ENCODE measurements around the gene CR1. TPM values are rescaled to one million over a fixed set of nuclear protein-coding genes. Genes with fewer than 3 reads are reported as not detected.

CR1 gene
- total and polyA plus RNA-seq, 9 of the 15 experiments (the other 6 are each of a cell fraction or from before 2014, with no cell fraction given), result 0.07 to 0.47 (median 0.18) TPM

DNA sequence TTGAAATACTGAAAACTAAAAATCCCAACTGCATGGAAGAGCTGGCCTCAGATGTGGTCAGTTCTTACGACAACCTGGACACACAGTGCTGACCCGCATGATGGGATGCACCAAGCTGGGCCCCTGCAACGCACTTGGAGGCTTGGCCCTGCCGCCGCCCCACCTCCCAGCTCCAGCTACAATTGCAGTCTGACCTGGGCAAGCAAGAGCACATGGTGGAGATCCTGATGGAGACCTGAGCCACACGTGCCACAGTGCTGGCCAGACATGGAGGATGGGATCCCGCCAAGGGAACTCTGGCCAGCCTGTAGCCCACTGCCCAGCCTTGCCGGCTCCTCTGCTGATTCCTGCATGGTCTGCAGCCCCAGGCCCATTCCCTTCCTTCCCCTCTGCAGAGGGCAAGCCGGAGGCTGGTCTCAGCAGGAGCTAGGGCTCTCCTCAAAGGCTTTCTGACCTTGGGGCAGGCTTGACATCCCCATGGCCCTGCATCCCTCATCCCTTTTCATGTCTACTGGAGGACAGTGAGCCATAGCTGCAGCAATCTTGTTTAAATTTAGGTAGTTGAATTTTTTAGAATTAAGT is 163.0 kb downstream of the CR1 start:
- no peaks in the 10 kb centered on the region; the same call in 1 of the 2 replicates for H3K9me3 ChIP-seq (replicated peaks; ENCODE audit: control insufficient read depth, insufficient read depth, low read depth, low read length)
- H3K4me3 ChIP-seq, result no peak overlapping the region
- H3K4me1 ChIP-seq (replicated peaks in 1 of 2; ENCODE audit: control insufficient read depth in 2 of 2, insufficient read depth in 2 of 2, low read length in 2 of 2), result peaks cover 0 to 11% of the 10 kb centered on the region in 2 experiments; a peak in 2 of 5 replicates
- H3K4me2 ChIP-seq (ENCODE audit: insufficient read depth, low read length), result no peak overlapping the region
- H3K27me3 ChIP-seq (ENCODE audit: control insufficient read depth in 2 of 2, insufficient read depth in 2 of 2, low read length in 2 of 2), result no peaks in the 10 kb centered on the region
- CTCF ChIA-PET (ENCODE audit: low intra/inter-chr PET ratio), result no interaction called here
- no peak overlapping the region for H2AFZ ChIP-seq (ENCODE audit: low read depth, low read length)
- BruUV-seq (replicated peaks), result no TSS peak
- peak; percentile 67 for ATAC-seq
- H4K20me1 ChIP-seq (replicated peaks; ENCODE audit: control insufficient read depth, insufficient read depth, low read length), result no peaks in the 10 kb centered on the region
- no peak for DNase-seq (ENCODE audit: extremely low read depth in 1 of 4, low spot score in 3 of 4)
- H3K79me2 ChIP-seq (ENCODE audit: control insufficient read depth, insufficient read depth, low read length), result peaks cover 67% of the 10 kb centered on the region
- in situ Hi-C loops (cut with MboI) (no loop called here), intact Hi-C loops (cut with micrococcal nuclease) (no loop called here)
- peaks cover 8% of the 10 kb centered on the region; the same call in 2 of the 3 replicates for H3K36me3 ChIP-seq (ENCODE audit: control insufficient read depth, insufficient read depth, low read length)
- H3K9me1 ChIP-seq (ENCODE audit: control insufficient read depth, insufficient read depth, low read length), result no peaks in the 10 kb centered on the region
- POLR2A ChIA-PET, result interaction anchor here (0.6 to 2.1 kb wide), 8 partner anchors 10 to 267 kb away, joined by 3 to 21 read pairs (median 4); no protein-coding TSS in a partner anchor
- peak overlapping the region in 1 of 2 experiments; percentile 49; a peak in 1 of 4 replicates for H3K9ac ChIP-seq (ENCODE audit: insufficient read depth in 1 of 2, low read depth in 2 of 2, low read length in 2 of 2)
- no peak overlapping the region for H3K27ac ChIP-seq (ENCODE audit: extremely low read depth, low read depth, low read length)
- no peak for FAIRE-seq
- 85% methylated on average over 9 of the region's 9 CpGs for WGBS (ENCODE audit: insufficient coverage, low coverage, missing lambda C conversion rate)
- TF ChIP-seq RBM34 (IDR thresholded peaks at IDR 0.05; ENCODE audit: borderline replicate concordance, insufficient read depth, low read length), result no peak
- TF ChIP-seq, protein P1, sequence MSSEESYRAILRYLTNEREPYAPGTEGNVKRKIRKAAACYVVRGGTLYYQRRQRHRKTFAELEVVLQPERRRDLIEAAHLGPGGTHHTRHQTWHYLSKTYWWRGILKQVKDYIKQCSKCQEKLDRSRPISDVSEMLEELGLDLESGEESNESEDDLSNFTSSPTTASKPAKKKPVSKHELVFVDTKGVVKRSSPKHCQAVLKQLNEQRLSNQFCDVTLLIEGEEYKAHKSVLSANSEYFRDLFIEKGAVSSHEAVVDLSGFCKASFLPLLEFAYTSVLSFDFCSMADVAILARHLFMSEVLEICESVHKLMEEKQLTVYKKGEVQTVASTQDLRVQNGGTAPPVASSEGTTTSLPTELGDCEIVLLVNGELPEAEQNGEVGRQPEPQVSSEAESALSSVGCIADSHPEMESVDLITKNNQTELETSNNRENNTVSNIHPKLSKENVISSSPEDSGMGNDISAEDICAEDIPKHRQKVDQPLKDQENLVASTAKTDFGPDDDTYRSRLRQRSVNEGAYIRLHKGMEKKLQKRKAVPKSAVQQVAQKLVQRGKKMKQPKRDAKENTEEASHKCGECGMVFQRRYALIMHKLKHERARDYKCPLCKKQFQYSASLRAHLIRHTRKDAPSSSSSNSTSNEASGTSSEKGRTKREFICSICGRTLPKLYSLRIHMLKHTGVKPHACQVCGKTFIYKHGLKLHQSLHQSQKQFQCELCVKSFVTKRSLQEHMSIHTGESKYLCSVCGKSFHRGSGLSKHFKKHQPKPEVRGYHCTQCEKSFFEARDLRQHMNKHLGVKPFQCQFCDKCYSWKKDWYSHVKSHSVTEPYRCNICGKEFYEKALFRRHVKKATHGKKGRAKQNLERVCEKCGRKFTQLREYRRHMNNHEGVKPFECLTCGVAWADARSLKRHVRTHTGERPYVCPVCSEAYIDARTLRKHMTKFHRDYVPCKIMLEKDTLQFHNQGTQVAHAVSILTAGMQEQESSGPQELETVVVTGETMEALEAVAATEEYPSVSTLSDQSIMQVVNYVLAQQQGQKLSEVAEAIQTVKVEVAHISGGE (CRISPR knock-in tag; IDR thresholded peaks at IDR 0.05), result no peak
- TF ChIP-seq, protein P2, sequence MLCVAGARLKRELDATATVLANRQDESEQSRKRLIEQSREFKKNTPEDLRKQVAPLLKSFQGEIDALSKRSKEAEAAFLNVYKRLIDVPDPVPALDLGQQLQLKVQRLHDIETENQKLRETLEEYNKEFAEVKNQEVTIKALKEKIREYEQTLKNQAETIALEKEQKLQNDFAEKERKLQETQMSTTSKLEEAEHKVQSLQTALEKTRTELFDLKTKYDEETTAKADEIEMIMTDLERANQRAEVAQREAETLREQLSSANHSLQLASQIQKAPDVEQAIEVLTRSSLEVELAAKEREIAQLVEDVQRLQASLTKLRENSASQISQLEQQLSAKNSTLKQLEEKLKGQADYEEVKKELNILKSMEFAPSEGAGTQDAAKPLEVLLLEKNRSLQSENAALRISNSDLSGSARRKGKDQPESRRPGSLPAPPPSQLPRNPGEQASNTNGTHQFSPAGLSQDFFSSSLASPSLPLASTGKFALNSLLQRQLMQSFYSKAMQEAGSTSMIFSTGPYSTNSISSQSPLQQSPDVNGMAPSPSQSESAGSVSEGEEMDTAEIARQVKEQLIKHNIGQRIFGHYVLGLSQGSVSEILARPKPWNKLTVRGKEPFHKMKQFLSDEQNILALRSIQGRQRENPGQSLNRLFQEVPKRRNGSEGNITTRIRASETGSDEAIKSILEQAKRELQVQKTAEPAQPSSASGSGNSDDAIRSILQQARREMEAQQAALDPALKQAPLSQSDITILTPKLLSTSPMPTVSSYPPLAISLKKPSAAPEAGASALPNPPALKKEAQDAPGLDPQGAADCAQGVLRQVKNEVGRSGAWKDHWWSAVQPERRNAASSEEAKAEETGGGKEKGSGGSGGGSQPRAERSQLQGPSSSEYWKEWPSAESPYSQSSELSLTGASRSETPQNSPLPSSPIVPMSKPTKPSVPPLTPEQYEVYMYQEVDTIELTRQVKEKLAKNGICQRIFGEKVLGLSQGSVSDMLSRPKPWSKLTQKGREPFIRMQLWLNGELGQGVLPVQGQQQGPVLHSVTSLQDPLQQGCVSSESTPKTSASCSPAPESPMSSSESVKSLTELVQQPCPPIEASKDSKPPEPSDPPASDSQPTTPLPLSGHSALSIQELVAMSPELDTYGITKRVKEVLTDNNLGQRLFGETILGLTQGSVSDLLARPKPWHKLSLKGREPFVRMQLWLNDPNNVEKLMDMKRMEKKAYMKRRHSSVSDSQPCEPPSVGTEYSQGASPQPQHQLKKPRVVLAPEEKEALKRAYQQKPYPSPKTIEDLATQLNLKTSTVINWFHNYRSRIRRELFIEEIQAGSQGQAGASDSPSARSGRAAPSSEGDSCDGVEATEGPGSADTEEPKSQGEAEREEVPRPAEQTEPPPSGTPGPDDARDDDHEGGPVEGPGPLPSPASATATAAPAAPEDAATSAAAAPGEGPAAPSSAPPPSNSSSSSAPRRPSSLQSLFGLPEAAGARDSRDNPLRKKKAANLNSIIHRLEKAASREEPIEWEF (CRISPR knock-in tag; IDR thresholded peaks at IDR 0.05), result no peak
- TF ChIP-seq, protein P3, sequence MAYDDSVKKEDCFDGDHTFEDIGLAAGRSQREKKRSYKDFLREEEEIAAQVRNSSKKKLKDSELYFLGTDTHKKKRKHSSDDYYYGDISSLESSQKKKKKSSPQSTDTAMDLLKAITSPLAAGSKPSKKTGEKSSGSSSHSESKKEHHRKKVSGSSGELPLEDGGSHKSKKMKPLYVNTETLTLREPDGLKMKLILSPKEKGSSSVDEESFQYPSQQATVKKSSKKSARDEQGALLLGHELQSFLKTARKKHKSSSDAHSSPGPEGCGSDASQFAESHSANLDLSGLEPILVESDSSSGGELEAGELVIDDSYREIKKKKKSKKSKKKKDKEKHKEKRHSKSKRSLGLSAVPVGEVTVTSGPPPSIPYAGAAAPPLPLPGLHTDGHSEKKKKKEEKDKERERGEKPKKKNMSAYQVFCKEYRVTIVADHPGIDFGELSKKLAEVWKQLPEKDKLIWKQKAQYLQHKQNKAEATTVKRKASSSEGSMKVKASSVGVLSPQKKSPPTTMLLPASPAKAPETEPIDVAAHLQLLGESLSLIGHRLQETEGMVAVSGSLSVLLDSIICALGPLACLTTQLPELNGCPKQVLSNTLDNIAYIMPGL (CRISPR knock-in tag; IDR thresholded peaks at IDR 0.05), result no peak
- no peak for TF ChIP-seq PHF20 (IDR thresholded peaks at IDR 0.05; ENCODE audit: partially characterized antibody)
- no peak for TF ChIP-seq TOE1 (IDR thresholded peaks at IDR 0.05; ENCODE audit: borderline replicate concordance)
- no peak for TF ChIP-seq TOE1 (CRISPR knock-in tag; IDR thresholded peaks at IDR 0.05; ENCODE audit: borderline replicate concordance, low read depth)
- no peak for TF ChIP-seq IFI16 (CRISPR knock-in tag; IDR thresholded peaks at IDR 0.05)
- no peak for TF ChIP-seq NCOA2 (IDR thresholded peaks at IDR 0.05; ENCODE audit: partially characterized antibody in 2 of 2)
- TF ChIP-seq MXI1 (IDR thresholded peaks at IDR 0.05; ENCODE audit: low read depth, low read length), result no peak
